HG03457 (cell line): Measurements from ENCODE around the gene CDC7.

Source experiments
- ATAC-seq: cut with Tn5 transposase; IDR thresholded peaks from one replicate; pipeline ENCODE4 v1.9.1; 2021; ENCODE audit warnings: moderate number of reproducible peaks; ENCODE audit not compliant: unreplicated experiment

The CDC7 gene

DNA sequence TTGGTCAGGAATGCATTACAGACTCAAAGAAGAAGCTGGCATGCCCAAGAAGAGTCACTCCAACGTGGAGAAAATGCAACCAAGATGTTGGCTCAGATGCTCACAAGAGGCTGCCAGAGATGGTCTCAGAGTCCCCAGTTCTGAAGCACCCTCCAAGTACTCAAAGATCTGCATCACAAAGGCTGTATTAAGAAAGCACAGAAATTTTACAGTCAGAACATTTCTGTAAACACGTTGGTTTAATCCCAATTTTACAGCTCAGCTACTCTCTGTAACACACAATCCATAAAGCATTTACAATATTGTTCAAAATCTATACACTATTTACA, 69.4 kb downstream of the CDC7 start:
- no peak for ATAC-seq

DNA sequence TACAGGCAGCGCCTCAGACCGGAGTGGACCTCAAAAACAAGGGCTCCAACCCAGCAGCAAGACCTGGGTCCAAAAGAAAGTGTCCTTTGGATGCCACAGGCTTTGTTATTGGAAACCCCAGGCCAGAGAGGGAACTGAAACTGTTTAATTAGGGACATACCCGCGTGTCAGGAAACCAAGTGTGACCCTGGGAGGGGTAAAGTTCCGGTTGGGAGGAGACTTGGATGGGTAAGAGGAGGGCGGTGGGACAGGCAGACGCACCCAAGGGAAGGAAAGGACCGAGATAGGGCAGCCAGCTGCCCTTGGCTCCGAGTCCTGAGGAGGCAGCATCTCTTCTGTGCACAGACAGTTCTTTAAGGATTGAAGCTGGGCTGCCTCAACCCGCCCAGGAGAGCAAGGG, 71.4 kb downstream of the CDC7 start:
- ATAC-seq = peak; percentile 76
